Amygdala (tissue), 56 donors: ENCODE data around the gene SNRNP70.

ENCODE experiments used
- DNase-seq, 56 donors: peaks; one replicate each; lab custom pipeline; 2025; lab: John Stamatoyannopoulos, UW

The SNRNP70 gene

DNA sequence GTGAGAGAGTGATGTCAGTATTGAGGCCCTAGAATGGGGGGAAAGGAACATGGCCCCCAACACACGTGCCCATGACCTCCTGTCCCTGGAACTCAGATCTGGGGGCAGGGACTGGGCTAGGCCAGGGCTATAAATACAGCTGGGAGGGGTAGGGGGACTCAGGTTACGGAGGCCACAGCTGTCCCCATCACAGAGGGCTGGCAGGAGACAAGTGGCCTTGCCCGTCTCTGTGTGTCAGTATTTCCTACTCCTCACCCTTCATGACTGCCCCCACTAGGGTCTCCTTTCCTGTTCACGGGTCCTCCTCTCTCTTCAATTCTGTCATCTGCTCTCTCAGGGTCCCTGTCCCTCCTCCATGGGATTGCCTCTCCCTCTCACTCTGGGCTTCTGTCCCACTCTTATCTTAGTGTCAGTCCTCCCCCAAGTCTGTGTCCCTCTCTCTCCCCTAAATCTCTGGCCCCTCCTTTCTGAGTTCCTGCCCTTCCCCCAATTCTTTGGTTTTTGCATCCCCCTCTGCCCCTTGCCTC lies 70.6 kb downstream of the SNRNP70 start:
- DNase-seq = no peak

DNA sequence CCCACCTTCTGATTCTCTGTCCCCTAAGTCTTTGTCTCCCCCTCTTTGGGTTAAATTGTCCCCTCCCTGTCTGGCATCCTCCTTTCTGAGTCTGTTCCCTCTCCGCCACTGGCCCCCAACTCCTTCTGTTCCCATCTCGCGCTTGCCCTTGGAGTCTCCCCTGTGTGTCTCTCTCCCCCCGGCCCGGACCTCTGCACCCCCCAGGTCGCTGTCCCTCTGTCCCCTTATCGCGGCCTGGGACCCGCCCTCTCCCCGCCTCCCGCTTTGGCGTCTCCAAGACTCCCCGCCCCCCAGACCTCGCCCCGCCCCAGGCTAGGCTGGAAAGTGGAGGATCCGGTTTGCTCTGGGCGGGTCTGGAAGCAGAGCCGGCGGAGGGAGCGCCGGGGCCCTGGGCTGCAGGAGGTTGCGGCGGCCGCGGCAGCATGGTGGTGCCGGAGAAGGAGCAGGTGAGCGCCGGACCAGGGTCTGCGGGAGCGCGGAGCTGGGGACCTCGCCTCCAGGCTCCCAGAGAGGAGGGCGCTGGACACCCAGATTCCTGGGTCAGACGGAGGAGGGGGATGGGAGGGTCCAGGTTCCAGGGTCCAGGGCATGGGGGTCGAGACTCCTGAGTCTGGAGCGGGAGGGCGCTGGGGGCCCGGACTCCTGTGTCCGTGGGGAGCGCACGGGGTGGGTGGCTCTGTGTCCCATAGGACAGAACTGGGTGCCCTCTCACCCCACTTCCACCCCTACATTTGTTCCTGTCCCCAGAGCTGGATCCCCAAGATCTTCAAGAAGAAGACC lies 72.4 kb downstream of the SNRNP70 start, which contains the start of gene TRPM4:
TRPM4 (plus strand) TSS at position 348 of the 780 bp plus-strand sequence; CDS start at position 423, 75 bp downstream.
- peak in 47 of 56 donors; percentile 13 to 75 (median 50) for DNase-seq
